HG03095 (cell line): ENCODE measurements around the gene NIT2.
"Not testable (repeated sequence)": the region's sequence is repeated elsewhere in the genome, so short reads cannot be mapped to it uniquely, and the experiment has no call there.

Experiments used
- ATAC-seq: cut with Tn5 transposase; IDR thresholded peaks from one replicate; pipeline ENCODE4 v1.9.1; 2021; ENCODE audit warnings: moderate library complexity; ENCODE audit not compliant: unreplicated experiment

The NIT2 gene

GRCh38 chr3:100336229-100336628 lies 1.7 kb downstream of the NIT2 start:
- ATAC-seq: not testable (repeated sequence)

GRCh38 chr3:100338911-100339310 lies 4.4 kb downstream of the NIT2 start:
- no peak for ATAC-seq

GRCh38 chr3:100339786-100340185 lies 5.2 kb downstream of the NIT2 start:
- no peak for ATAC-seq

GRCh38 chr3:100340527-100340926 lies 6.0 kb downstream of the NIT2 start:
- ATAC-seq: no peak

- no peak for ATAC-seq
Observed at GRCh38 chr3:100348727-100349126, 14.2 kb downstream of the NIT2 start.

- ATAC-seq: not testable (repeated sequence)
Observed at GRCh38 chr3:100351770-100352169, 17.2 kb downstream of the NIT2 start.

- ATAC-seq: no peak
Observed at GRCh38 chr3:100352296-100353231, 18.0 kb downstream of the NIT2 start.

GRCh38 chr3:100354850-100355249 lies 20.3 kb downstream of the NIT2 start:
- no peak for ATAC-seq

- no peak for ATAC-seq
Observed at GRCh38 chr3:100358413-100358812, 23.9 kb downstream of the NIT2 start.

- ATAC-seq: no peak
Observed at GRCh38 chr3:100359035-100359434, 24.5 kb downstream of the NIT2 start.

- no peak for ATAC-seq
Observed at GRCh38 chr3:100360757-100361496, 26.4 kb downstream of the NIT2 start.

- no peak for ATAC-seq
Observed at GRCh38 chr3:100361897-100362296, 27.3 kb downstream of the NIT2 start.

- no peak for ATAC-seq
Observed at GRCh38 chr3:100364421-100364820, 29.9 kb downstream of the NIT2 start.

- no peak for ATAC-seq
Observed at GRCh38 chr3:100366424-100366823, 31.9 kb downstream of the NIT2 start.

- no peak for ATAC-seq
Observed at GRCh38 chr3:100368441-100368840, 33.9 kb downstream of the NIT2 start.

- no peak for ATAC-seq
Observed at GRCh38 chr3:100370756-100371155, 36.2 kb downstream of the NIT2 start.

- ATAC-seq: no peak
Observed at GRCh38 chr3:100374521-100374920, 40.0 kb downstream of the NIT2 start.

GRCh38 chr3:100376301-100376700 lies 41.7 kb downstream of the NIT2 start:
- ATAC-seq: no peak

GRCh38 chr3:100384733-100385525 lies 50.4 kb downstream of the NIT2 start:
- no peak for ATAC-seq

- no peak for ATAC-seq
Observed at GRCh38 chr3:100386437-100387074, 52.0 kb downstream of the NIT2 start.

- no peak for ATAC-seq
Observed at GRCh38 chr3:100389025-100389424, 54.5 kb downstream of the NIT2 start.
